ENCODE data around the gene ZSCAN20. TPM values are rescaled to one million over a fixed set of nuclear protein-coding genes. Genes with fewer than 3 reads are reported as not detected.

The ZSCAN20 gene
- total and polyA plus RNA-seq, 7 donors, result 0.69 to 8.2 (median 5.8) TPM

DNA sequence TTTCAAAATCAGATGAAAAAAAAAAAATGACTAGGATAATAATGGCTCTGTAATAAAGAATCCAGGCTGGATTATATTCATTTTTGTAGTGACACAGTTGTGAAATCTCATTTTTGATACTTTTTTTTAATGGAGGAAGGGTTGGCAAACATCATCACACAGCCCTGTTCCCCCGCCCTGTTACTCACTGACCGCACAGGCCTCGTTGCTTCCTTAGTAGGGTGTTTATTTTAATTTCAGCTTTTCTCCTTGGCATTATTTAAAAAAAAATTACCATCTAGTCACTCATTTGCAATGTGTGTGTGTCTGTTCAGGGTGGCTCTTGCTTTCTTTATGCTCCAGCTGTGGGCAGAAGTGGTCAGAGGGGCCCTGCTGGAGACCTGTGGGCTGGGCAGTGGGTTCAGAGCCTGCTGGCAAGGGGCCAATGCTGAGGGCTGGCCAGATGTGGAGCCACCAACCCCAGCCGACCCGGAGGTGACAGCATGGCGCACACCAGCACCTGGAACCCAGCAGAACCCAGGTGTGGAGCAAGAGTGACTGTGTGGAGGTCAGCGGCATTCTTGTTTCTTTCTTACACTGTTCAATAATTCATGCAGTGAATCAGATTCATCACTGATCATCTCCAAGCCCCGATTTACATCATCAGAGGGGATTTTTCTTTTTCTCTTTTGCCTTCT, 44.6 kb downstream of the ZSCAN20 start:
- H3K4me3 ChIP-seq, result no peak overlapping the region
- intact Hi-C loops (cut with DNase I), result no loop called here
- H3K9me3 ChIP-seq, result no peaks in the 10 kb centered on the region
- 61 to 78% methylated on average over 8 of the region's 8 CpGs for WGBS, 2 donors
- no peak overlapping the region for H3K27ac ChIP-seq
- TF ChIP-seq POLR2A (IDR thresholded peaks at IDR 0.05) (no peak), POLR2AphosphoS5 (IDR thresholded peaks at IDR 0.05) (no peak), EP300 (IDR thresholded peaks at IDR 0.05) (no peak)
- TF ChIP-seq, protein P1, sequence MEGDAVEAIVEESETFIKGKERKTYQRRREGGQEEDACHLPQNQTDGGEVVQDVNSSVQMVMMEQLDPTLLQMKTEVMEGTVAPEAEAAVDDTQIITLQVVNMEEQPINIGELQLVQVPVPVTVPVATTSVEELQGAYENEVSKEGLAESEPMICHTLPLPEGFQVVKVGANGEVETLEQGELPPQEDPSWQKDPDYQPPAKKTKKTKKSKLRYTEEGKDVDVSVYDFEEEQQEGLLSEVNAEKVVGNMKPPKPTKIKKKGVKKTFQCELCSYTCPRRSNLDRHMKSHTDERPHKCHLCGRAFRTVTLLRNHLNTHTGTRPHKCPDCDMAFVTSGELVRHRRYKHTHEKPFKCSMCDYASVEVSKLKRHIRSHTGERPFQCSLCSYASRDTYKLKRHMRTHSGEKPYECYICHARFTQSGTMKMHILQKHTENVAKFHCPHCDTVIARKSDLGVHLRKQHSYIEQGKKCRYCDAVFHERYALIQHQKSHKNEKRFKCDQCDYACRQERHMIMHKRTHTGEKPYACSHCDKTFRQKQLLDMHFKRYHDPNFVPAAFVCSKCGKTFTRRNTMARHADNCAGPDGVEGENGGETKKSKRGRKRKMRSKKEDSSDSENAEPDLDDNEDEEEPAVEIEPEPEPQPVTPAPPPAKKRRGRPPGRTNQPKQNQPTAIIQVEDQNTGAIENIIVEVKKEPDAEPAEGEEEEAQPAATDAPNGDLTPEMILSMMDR (IDR thresholded peaks at IDR 0.05), result no peak
- H3K27me3 ChIP-seq, result no peaks in the 10 kb centered on the region
- H3K36me3 ChIP-seq, result no peaks in the 10 kb centered on the region
- H3K4me1 ChIP-seq, result no peaks in the 10 kb centered on the region
- no peak for DNase-seq

DNA sequence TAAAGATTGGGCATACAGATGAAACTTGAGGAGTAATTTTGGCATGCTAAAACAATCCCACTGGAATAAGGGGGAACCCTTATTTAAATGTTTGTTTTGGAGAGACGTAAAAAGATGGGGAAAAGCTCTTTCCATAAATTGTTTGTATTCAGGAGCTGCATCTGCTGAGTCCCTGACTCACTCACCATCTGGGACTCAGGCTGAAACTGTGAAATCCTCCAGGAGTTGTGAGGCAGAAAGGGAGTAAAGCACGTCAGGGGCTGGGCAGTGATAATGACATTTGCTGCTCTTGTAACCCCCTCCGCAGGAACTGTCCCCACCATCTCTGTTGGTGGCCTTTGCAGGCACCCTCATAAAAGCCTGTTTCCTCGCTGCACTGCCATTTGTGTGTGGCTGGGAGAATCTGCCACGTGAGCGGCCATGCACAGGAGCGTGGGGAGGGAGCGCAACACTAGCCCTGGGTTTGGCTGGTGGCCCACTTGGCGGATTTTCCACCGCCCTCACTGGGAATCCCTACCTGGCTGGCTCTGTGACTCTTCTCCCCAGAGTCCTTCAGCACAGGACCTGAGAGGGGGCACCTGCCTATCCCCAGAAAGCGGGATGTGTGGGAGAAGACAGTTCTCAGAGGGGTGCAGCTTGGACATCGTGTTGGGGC, 45.3 kb downstream of the ZSCAN20 start:
- WGBS, 2 donors, result 63 to 76% methylated on average over 12 of the region's 12 CpGs
- Histone ChIP-seq H3K4me1 (no peaks in the 10 kb centered on the region), H3K27me3 (no peaks in the 10 kb centered on the region), H3K4me3 (no peak overlapping the region), H3K9me3 (no peaks in the 10 kb centered on the region), H3K36me3 (no peaks in the 10 kb centered on the region), H3K27ac (no peak overlapping the region)
- TF ChIP-seq POLR2AphosphoS5 (IDR thresholded peaks at IDR 0.05) (no peak), POLR2A (IDR thresholded peaks at IDR 0.05) (no peak), EP300 (IDR thresholded peaks at IDR 0.05) (no peak)
- TF ChIP-seq, protein P1 (IDR thresholded peaks at IDR 0.05), result no peak
- DNase-seq, result no peak
- intact Hi-C loops (cut with DNase I), result no loop called here

DNA sequence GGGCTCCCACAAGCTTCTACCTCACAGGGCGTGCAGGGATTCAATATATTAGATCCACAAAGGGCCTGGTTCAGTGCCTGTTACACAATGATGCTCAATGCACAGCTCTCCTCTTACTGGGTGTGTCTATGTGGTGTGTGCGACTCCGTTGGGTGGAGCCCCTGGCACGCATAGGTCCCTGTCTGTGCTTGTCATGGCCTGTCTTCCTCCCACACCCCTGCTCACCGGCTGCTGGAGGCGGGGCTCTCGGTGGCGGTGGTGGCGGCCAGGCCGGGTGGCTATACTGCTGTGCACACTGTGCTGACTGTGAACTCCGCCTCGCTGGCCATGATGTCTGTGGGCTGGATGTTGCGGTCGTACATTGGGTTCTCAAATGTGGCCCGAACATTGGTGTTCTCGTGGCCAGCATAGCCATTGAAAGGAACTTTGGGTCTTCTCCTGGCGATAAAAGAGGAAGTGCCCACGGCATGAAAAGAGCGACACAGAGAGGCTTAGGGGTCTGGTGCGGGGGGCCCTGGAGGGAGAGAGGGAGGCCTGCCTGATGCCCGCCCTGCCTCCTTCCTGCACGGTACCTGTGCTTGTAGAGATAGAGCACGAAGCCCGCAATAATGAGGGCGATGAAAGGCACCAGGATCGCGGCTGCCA, 46.9 kb downstream of the ZSCAN20 start:
- no peak overlapping the region for H3K4me3 ChIP-seq
- TF ChIP-seq POLR2AphosphoS5 (IDR thresholded peaks at IDR 0.05), result no peak
- TF ChIP-seq EP300 (IDR thresholded peaks at IDR 0.05), result no peak
- TF ChIP-seq POLR2A (IDR thresholded peaks at IDR 0.05), result no peak
- TF ChIP-seq, protein P1 (IDR thresholded peaks at IDR 0.05), result no peak
- WGBS, 2 donors, result 84 to 86% methylated on average over 27 of the region's 27 CpGs

DNA sequence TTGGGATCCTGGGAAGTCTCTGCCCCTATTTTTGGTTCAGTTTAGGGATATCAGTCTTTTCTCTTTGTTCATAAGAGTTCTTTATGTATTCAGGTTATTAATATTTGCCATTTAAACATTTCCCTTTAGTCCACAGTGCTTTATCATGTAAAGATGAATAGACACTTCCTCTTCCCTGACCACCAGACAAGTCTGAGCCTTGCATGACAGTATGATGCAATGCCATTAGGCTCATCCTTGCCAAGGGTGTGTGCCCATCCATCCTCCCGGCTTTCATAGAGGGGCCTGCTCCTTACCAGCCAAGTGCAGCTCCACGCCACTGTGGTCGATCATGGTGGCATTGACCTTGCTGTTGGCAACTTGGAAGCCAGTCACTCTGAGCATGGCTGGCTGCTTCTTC, 52.1 kb downstream of the ZSCAN20 start:
- H3K36me3 ChIP-seq, result no peaks in the 10 kb centered on the region
- H3K9me3 ChIP-seq, result no peaks in the 10 kb centered on the region
- 92 to 94% methylated on average over 3 of the region's 3 CpGs for WGBS, 2 donors
- H3K27me3 ChIP-seq, result no peaks in the 10 kb centered on the region
- no peak for DNase-seq
- H3K4me1 ChIP-seq, result no peaks in the 10 kb centered on the region
- H3K4me3 ChIP-seq, result no peak overlapping the region
- H3K27ac ChIP-seq, result no peak overlapping the region
- TF ChIP-seq POLR2AphosphoS5 (IDR thresholded peaks at IDR 0.05), result no peak
- TF ChIP-seq, protein P1 (IDR thresholded peaks at IDR 0.05), result no peak
- no peak for TF ChIP-seq POLR2A (IDR thresholded peaks at IDR 0.05)
- no peak for TF ChIP-seq EP300 (IDR thresholded peaks at IDR 0.05)
- intact Hi-C loops (cut with DNase I), result no loop called here

More for the DNA sequence above, 46.9 kb downstream of the ZSCAN20 start:
- no peaks in the 10 kb centered on the region for H3K36me3 ChIP-seq
- intact Hi-C loops (cut with DNase I), result no loop called here
- H3K4me1 ChIP-seq, result no peaks in the 10 kb centered on the region
- DNase-seq, result no peak
- no peaks in the 10 kb centered on the region for H3K27me3 ChIP-seq
- H3K9me3 ChIP-seq, result no peaks in the 10 kb centered on the region
- H3K27ac ChIP-seq, result no peak overlapping the region
